SKM-1 (cell line): ENCODE results near the gene ULK1.

ENCODE experiments used
- DNase-seq: peaks from one replicate; lab custom pipeline; 2025; ENCODE audit not compliant: unreplicated experiment; lab: John Stamatoyannopoulos, UW

Gene ULK1

GRCh38 chr12:131962069-131962468 lies 67.6 kb downstream of the ULK1 start:
- DNase-seq, result no peak

- DNase-seq, result no peak
These were observed 69.0 kb downstream of the ULK1 start for GRCh38 chr12:131963381-131963780.

GRCh38 chr12:131965073-131965472 lies 70.7 kb downstream of the ULK1 start:
- DNase-seq, result no peak

GRCh38 chr12:131971226-131971625 lies 76.8 kb downstream of the ULK1 start:
- DNase-seq, result no peak
